GF-D8 (cell line): ENCODE data around the gene FSIP1.

Experiments used
- DNase-seq: peaks from one replicate; lab custom pipeline; 2025; lab: John Stamatoyannopoulos, UW

Gene FSIP1

DNA sequence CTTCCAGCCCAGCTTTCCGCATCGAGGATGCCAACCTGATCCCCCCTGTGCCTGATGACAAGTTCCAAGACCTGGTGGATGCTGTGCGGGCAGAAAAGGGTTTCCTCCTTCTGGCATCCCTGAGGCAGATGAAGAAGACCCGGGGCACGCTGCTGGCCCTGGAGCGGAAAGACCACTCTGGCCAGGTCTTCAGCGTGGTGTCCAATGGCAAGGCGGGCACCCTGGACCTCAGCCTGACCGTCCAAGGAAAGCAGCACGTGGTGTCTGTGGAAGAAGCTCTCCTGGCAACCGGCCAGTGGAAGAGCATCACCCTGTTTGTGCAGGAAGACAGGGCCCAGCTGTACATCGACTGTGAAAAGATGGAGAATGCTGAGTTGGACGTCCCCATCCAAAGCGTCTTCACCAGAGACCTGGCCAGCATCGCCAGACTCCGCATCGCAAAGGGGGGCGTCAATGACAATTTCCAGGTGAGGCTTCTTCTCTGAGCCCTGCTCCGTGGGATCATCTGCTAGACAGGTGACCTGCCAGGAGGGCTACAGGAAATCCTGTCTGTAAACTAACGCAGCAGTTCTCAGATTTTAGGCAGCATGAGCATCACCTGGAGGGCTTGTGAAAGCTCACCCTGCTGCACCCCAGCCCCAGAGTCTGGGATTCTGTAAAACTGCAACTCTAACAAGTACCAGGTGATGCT lies 200.2 kb downstream of the FSIP1 start:
- no peak for DNase-seq

DNA sequence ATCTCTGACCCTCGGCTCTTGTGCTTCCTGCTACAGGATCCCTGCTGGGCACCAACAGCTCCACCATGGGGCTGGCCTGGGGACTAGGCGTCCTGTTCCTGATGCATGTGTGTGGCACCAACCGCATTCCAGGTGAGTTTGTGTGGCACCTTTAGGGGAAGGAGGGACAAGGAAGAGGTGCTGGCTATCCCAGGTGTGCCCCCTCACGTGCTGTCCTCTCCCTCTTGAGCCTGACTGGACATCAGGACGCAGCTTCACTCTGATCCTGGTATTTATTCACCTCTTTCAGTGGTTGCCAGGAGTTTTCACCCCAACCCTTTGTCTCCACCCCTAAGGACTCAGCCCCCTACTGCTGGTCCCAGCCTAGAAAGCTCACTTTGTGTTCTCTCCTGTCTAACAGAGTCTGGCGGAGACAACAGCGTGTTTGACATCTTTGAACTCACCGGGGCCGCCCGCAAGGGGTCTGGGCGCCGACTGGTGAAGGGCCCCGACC lies 200.8 kb downstream of the FSIP1 start:
- no peak for DNase-seq

DNA sequence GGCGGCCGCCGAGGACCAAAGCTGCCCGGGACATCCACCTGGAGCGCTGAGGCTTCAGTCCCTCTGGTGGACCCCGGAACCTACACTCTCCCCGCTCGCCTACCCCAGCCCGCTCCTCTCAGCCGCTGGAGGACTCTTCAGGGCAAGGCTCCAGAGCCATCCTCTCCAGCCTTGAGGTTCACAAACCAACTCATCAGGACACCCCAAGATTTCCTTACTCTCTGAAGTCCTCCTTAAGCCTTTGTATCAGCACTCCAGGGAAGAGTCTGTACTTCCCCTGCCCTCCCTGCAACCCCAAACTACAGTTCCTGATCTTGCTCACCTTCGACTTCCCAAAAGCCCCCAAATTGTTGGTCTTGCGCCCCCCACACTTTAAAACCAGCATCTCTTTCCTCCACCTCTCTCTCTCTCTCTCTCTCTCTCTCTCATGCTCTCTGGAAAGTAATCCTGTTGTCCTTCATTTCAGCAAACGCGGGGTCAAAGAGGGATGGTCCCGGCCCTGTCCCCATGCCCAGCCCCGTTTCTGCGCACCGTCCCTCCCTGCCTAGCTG lies 201.3 kb downstream of the FSIP1 start:
- no peak for DNase-seq

DNA sequence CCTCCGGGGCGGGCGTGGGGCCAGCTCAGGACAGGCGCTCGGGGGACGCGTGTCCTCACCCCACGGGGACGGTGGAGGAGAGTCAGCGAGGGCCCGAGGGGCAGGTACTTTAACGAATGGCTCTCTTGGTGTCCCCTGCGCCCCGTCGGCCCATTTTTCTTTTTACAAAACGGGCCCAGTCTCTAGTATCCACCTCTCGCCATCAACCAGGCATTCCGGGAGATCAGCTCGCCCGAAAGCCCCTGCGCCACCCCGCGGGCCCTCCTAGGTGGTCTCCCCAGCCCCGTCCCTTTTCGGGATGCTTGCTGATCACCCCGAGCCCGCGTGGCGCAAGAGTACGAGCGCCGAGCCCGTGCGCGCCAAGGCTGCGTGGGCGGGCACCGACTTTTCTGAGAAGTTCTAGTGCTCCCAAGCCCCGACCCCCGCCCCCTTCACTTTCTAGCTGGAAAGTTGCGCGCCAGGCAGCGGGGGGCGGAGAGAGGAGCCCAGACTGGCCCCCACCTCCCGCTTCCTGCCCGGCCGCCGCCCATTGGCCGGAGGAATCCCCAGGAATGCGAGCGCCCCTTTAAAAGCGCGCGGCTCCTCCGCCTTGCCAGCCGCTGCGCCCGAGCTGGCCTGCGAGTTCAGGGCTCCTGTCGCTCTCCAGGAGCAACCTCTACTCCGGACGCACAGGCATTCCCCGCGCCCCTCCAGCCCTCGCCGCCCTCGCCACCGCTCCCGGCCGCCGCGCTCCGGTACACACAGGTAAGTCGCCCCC lies 202.0 kb downstream of the FSIP1 start, which contains the start of gene THBS1:
Gene THBS1 (plus strand): TSS at position 595 of the 757 bp plus-strand sequence. CDS start 779 bp downstream, outside the sequence.
- DNase-seq: no peak

DNA sequence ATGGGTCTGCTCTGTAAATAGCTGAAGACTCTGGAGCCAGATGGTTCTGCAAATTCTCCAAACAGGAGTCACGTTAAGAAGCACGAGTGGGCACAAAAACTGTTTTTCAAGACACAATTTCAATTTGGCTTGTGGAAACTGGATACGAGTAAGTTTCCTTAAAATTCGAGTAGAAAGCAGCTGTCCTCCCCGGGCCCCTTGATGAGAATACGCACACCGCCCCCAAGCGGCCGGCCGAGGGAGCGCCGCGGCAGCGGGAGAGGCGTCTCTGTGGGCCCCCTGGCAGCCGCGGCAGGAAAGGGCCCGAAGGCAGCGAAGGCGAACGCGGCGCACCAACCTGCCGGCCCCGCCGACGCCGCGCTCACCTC lies 202.5 kb downstream of the FSIP1 start:
- no peak for DNase-seq

DNA sequence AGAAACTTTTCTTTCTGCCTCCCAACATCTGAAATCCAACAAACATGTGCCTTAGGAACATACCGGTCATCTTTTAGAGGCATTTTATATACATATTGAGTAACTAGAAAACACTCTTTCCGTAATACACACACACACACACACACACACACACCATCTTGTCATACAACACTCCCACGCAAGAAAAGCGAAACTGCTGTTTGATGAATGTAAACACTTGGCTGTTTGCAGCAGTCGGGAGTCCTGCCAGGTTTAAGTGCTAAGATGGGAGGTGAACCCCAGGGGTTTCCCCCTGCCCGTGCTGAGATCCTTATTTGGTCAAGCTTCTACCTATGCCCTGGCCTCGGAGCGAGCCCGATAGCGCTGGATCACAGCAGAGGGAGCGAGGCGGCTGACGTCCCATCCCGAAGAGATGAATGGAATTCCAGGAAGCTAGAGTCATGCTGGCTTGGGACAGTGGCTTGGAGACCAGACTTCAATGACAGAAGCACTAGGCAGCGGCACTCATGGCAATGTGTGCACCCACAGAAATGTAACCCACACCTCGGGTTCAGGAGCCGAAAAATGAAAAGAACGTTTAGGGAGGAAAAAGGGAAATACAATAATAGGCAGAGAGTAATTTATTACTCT lies 203.0 kb downstream of the FSIP1 start:
- no peak for DNase-seq

DNA sequence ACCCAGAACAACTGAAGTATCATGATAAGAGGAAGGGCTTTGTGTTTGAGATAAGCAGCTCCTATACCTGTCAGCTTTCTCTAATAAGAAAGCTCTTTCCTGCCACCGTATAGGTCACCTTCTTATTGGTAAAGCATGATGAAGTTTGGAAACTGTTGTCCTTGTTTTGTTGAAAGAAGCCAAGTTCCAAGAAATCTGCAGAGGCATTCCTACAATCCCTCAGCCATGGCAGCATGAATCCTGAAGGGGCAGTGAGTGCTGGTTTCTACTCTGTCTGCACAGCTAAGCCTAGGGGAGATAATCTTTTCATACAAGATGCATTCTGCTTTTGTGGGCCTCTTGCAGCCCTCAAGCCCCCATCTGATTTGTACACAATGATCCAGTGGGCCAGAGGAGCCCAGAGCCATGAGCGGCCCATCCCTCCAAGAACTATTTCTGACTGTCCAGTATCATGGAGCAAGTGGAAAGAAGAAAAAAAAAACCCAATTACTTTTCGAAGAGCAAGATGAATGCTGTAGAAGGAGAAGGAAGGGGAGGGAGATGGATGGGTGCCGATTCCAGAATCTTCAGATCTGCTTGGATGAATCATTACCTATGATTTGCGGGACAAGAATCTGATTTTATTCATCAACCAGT lies 203.7 kb downstream of the FSIP1 start:
- DNase-seq: no peak

DNA sequence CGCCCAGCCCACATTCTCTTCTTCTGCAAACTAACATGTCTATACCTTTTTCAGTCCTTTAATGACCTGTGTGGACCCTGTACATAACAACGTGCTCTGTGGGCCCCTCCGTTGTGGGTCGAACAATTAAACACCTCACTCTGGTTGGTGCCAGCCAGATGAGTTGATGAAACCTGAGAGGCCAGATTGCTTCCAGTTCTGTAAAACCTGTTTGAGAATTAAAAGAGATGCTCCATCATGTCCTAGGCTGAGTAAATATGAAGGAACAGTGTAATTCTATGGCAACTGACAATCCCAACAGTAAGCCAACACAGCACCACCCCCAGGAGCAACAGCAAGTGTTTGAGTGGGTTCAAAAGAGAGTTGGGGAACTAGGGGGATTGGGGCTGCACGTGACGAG lies 207.5 kb downstream of the FSIP1 start:
- no peak for DNase-seq

DNA sequence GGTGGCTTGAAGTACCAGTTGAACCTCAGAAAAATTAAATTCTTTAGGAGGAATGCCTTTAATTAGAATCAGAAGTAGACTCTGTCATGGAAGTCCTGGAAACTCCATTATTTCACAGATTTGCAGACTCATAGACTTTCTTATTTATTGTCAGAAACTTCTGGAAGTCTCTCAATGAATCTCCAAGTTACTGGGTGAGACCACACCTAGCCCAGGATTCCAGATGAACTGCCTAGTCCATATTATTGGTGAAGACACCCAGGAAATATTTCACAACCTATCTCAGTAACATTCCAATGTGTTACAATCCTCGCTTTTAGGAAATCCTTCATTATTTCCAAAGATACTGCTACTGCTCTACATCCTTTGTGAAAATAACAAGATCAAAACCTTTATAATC lies 208.2 kb downstream of the FSIP1 start:
- no peak for DNase-seq

DNA sequence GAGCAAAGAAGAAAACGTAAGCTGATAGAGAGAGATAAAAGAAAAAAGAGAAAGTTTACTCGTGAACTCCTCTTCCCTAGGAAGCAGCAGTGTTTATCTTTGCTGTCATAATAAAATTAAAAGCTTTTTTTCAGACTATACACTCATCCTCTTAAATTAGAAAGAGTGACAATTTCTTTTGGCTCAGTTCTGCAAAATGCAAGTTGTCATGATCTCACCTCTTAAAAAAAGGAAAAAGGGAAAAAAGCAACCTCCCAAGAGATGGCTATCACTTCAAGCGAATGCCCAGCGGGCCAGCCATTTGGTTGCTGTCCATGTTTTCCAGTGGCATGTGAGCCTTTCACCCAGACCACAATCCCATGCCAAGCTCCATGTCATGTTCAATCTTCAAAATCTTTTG lies 208.8 kb downstream of the FSIP1 start:
- no peak for DNase-seq

DNA sequence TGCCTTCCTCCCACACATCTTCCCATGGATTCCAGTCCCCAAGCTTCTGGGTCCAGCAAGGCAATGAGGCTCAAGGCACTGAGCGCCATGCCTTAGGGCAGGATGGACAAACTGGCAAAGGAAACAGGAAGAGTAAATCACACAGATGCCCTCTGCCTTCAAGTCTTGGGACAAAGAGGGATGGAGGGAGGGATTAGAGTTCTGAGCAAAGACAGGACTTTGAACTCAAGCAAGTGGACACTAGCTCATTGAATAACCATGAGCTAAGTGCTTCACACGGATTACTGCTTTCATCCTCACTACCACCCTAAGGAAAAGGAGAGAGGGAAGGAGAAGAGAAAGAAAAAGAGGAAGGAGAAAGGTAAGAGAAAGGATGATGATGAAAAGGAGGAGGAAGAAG lies 209.4 kb downstream of the FSIP1 start:
- no peak for DNase-seq

DNA sequence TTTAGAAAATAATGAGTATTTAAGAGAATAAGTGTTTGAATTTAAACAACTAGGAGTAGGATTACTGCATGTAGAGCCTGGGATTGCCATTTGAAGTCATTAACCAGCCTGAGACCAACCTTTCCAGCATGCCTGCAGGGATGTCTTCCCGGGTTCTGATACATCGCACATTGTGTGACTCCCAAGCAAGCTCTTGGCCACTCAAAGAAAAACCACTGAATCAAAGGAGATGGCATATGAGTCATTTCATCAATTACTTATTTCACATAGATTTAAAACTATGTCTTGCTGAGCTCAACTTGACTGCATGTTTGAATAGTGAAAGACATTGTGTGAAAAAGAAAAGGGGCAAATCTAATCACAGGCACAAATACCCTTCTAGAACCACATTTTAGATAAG lies 216.8 kb downstream of the FSIP1 start:
- no peak for DNase-seq

DNA sequence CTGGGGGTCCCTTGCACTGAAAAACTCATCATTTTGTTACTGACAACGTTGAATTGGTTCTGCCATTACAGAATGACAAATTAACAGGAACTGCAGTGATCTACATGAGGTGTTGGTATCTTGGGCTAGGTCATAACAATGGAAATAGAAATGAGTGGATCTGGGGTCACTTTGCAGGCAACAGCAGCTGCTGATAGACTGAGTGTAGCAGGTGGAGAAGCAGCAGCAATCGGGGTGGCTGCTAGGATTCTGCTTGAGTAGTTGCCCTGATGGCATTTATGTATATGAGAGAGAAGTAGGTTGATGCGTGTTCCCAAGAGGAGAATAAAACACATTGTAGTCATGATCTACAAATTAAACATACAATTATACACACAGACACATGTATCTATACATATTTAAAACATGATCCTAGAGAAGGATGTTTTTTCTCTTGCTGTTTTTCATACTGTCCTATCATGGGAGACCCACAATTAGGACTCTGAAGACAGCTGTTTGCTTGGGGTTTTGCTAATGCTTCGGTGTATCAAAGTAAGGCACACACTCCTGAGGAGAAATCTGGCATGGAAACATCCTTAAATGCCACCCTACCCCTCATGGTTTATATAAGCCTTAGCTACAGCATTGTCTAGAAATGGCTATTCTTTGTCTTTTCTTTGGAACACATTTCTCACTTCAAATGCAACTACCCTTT lies 217.5 kb downstream of the FSIP1 start:
- no peak for DNase-seq

DNA sequence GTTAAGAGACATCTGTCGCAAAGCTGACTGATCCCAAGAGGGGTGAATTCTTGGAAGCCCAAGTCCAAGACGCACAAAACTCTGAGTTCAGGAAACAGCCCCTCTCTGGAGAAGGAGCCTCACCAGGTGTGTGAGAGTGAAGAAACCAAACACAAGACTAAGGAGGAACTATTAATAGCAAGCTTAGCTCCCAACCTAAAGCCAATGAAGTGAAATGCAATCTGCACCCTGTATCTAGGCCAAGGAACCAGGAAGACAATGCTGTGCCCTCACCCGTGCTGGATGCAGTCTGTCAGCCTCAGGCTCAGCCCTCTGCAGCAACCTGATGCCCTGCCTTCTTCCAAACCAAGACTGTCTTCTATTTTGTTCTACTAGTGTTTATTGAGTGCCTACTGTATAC lies 224.2 kb downstream of the FSIP1 start:
- DNase-seq: no peak

DNA sequence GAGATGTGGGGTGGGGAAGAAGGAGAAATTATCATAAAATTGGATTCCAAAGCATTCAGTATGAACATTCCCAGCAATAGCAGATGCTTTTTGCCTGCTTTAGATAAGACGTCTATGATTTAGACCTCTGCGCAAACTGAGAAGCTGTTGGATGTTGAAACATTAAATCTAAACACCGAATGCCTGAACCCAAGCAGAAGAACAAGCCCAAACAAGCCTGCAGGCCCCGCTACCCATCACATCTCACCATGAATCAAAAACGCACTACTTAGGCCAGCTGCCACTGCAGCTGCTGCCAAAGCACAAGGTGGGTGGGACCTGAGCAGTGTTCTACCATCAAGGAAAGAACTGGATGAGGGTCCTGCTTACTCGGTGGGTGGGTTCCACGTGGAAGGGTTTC lies 226.2 kb downstream of the FSIP1 start:
- DNase-seq: no peak

DNA sequence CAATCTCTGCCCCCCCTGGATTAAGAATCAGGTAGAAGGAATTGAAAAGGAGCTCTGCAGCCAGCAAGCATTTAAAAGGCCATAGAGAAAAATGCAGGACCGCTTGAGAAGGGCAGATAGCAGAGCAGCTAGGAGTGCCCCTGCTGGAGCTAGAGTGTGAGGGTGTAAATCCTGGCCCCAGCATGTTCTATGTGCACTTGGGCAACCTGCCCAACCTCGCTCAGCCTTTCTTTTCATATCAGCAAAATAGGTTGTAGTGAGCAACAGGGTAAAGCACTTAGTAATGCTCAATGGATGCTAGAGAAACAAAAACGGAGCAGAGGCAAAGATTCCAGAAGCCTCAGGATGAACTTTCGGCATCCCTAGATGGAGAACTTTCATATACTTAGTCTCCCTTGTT lies 226.8 kb downstream of the FSIP1 start:
- DNase-seq: no peak

DNA sequence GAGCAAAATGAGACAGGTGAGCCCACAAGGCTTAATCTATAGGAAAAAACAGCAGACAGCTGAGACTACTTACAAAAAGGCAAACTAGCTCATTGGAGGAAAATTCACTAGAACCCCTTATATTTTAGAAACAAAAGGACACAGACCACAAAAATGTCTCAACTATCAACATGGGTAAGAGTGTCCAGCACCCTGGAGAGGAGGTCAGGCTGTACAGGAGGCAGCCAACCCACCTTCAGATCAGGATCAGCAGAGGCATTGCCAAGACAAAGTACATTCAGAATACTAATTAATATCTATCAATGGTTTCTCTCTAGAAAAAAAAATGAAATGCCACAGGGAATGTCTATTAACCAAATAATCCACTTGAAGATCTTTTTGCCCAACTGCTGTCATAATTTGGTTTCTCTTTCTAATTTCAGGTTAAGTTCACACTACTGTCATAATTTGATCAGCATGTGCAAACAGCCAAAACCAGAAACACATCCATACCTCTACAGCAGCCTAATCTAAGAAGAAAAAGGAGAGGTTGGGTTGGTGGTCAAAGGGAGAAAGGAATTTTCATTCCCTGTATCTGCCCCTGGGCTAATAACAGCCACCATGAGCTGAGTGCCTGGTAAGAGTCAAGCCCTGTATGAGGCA lies 227.8 kb downstream of the FSIP1 start:
- DNase-seq: no peak

DNA sequence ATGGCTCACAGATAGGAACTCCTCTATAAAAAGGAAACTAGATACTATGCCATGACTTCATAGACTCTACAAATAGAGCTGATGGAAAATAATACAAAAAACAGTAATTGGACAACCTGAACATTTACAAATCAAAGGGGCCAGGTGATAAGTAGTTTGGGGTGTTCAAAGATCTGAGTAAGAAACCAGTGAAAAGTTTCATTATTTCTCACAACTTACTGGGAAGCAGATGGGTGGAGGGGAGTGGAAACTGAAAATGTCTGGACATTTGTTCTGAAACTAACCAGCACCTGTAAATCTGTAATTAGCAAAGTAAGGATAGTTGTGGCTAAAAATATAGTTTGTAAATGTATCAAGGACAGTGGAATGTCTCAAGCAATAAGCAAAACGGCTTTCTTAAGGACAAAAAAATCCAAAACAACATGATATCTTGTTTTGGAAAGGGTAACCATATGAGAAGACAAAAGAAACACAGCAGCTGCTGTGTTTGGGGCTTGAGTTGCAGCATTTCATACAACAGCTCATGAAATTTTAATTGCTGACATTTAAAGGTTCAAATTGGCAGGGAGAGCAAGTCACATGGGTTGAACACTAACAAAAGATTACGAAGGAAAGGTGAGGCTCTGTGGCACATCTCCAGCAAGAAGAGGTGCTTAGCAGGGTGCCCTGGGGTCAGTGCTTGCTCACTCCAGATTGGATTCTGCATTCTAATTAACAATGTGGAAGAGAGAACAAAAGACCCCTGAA lies 228.5 kb downstream of the FSIP1 start:
- DNase-seq: no peak

DNA sequence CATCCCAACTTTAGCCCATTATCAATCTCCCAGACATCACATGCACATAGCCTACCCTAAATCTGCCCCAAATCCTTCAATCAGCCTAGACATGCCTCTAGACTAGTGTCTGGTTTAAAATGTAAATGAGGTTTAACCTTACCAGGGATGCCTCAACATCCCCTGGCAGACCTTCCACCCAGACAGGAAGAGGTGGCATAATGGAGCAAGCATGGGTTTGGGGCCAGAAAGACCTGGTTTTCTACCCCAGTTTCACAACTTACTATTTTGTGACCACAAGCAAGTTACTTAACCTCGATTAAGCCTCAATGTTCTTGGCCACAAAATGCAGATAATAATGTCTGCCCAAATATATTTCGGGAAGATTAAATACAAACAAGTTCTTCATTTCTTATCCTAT lies 230.1 kb downstream of the FSIP1 start:
- no peak for DNase-seq

DNA sequence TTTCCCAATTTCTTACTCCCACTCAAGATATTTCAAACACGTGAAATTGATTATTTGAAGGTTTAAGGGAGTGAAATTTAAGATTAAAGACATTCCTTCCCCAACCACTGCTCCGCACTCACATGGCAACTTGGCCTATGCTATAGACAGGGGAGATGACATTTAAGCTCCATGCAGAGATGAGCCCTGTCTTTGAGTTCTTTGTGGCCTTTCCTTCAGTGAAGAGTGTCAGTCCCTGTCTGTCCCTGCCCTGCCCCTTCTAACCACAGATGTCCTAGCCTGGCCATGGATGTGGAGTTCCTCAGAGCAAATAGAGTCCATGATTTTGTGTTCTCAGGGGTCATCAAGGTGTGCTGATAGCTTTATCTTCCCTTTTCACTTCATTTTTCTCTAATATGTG lies 231.2 kb downstream of the FSIP1 start:
- DNase-seq: no peak
